ENCODE results near the gene GPR25.

The GPR25 gene

GRCh38 chr1:200897259-200897658, 24.5 kb downstream of the GPR25 start:
- Histone ChIP-seq H3K4me3 (ENCODE audit: low read depth in 1 of 2, low read length in 2 of 2) (no peak overlapping the region), H3K4me2 (ENCODE audit: insufficient read depth, low read length) (no peak overlapping the region), H3K27ac (ENCODE audit: low read length) (no peak overlapping the region), H2AFZ (ENCODE audit: low read depth, low read length) (no peak overlapping the region), H3K4me1 (ENCODE audit: insufficient read depth, low read length) (no peaks in the 10 kb centered on the region), H3K9me3 (ENCODE audit: insufficient read depth, low read length, severe bottlenecking) (no peaks in the 10 kb centered on the region), H3K27me3 (ENCODE audit: insufficient read depth, low read length, poor library complexity) (no peaks in the 10 kb centered on the region), H3K79me2 (ENCODE audit: insufficient read depth, low read length) (no peaks in the 10 kb centered on the region), H3K9ac (ENCODE audit: low read depth, low read length) (no peak overlapping the region), H3K36me3 (ENCODE audit: insufficient read depth, low read length) (no peaks in the 10 kb centered on the region), H4K20me1 (ENCODE audit: insufficient read depth, low read length) (no peaks in the 10 kb centered on the region)
- no peak for TF ChIP-seq CTCF (IDR thresholded peaks at IDR 0.05; ENCODE audit: borderline replicate concordance, extremely low read depth, low read length, poor library complexity, severe bottlenecking)
- no peak for TF ChIP-seq EZH2 (IDR thresholded peaks at IDR 0.05; ENCODE audit: borderline replicate concordance, low read depth, low read length, severe bottlenecking)
- ATAC-seq (ENCODE audit: insufficient read depth, low read depth) (no peak), DNase-seq (no peak)

- H3K4me3 ChIP-seq (ENCODE audit: low read depth in 1 of 2, low read length in 2 of 2) = no peak overlapping the region
- no peaks in the 10 kb centered on the region for H4K20me1 ChIP-seq (ENCODE audit: insufficient read depth, low read length)
- no peaks in the 10 kb centered on the region for H3K27me3 ChIP-seq (ENCODE audit: insufficient read depth, low read length, poor library complexity)
- no peak for DNase-seq
- H3K79me2 ChIP-seq (ENCODE audit: insufficient read depth, low read length) = no peaks in the 10 kb centered on the region
- H3K4me1 ChIP-seq (ENCODE audit: insufficient read depth, low read length) = no peaks in the 10 kb centered on the region
- no peak overlapping the region for H3K4me2 ChIP-seq (ENCODE audit: insufficient read depth, low read length)
- no peak overlapping the region for H3K9ac ChIP-seq (ENCODE audit: low read depth, low read length)
- H3K36me3 ChIP-seq (ENCODE audit: insufficient read depth, low read length) = no peaks in the 10 kb centered on the region
- H3K9me3 ChIP-seq (ENCODE audit: insufficient read depth, low read length, severe bottlenecking) = no peaks in the 10 kb centered on the region
- no peak for TF ChIP-seq CTCF (IDR thresholded peaks at IDR 0.05; ENCODE audit: borderline replicate concordance, extremely low read depth, low read length, poor library complexity, severe bottlenecking)
- TF ChIP-seq EZH2 (IDR thresholded peaks at IDR 0.05; ENCODE audit: borderline replicate concordance, low read depth, low read length, severe bottlenecking) = no peak
- H2AFZ ChIP-seq (ENCODE audit: low read depth, low read length) = no peak overlapping the region
- H3K27ac ChIP-seq (ENCODE audit: low read length) = no peak overlapping the region
- 0 out of 3 replicates have a peak, but pooled peaks have one; percentile 7 for ATAC-seq (ENCODE audit: insufficient read depth, low read depth)
These were observed 26.2 kb downstream of the GPR25 start for GRCh38 chr1:200899015-200899386.

- Histone ChIP-seq H2AFZ (ENCODE audit: low read depth, low read length) (no peak overlapping the region), H3K27ac (ENCODE audit: low read length) (no peak overlapping the region), H3K4me3 (ENCODE audit: low read depth in 1 of 2, low read length in 2 of 2) (no peak overlapping the region), H3K9ac (ENCODE audit: low read depth, low read length) (no peak overlapping the region), H3K9me3 (ENCODE audit: insufficient read depth, low read length, severe bottlenecking) (no peaks in the 10 kb centered on the region), H3K4me2 (ENCODE audit: insufficient read depth, low read length) (no peak overlapping the region), H3K4me1 (ENCODE audit: insufficient read depth, low read length) (no peaks in the 10 kb centered on the region), H4K20me1 (ENCODE audit: insufficient read depth, low read length) (no peaks in the 10 kb centered on the region), H3K79me2 (ENCODE audit: insufficient read depth, low read length) (no peaks in the 10 kb centered on the region), H3K27me3 (ENCODE audit: insufficient read depth, low read length, poor library complexity) (no peaks in the 10 kb centered on the region), H3K36me3 (ENCODE audit: insufficient read depth, low read length) (no peaks in the 10 kb centered on the region)
- ATAC-seq (ENCODE audit: insufficient read depth, low read depth) (no peak), DNase-seq (no peak)
- TF ChIP-seq CTCF (IDR thresholded peaks at IDR 0.05; ENCODE audit: borderline replicate concordance, extremely low read depth, low read length, poor library complexity, severe bottlenecking) (no peak), EZH2 (IDR thresholded peaks at IDR 0.05; ENCODE audit: borderline replicate concordance, low read depth, low read length, severe bottlenecking) (no peak)
These were observed 26.7 kb downstream of the GPR25 start for GRCh38 chr1:200899451-200899915.
